ENCODE data around the gene MAML3.

The MAML3 gene

DNA sequence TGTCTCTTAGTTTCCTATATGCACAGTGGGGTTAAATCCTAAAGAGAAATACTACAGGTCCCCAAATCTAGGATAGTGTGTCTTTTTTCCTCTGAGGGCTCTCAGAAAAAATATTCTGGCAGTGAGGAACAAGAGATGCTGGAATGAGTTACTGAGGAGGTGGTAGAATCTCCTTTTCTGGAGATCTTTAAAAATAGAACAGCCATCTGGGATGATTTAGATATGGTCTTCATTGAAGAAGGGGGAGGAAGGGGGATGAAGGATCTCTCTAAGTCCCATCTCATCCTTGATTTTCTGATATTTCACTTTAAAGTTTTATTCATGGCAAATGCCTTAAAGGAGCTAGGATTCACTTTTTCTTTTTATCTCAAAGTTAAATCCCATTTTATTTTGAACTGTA is 235.0 kb downstream of the MAML3 start:
- Mint-ChIP-seq H3K27ac (no peak overlapping the region), H3K9me3 (no peaks in the 10 kb centered on the region), H3K36me3 (ENCODE audit: low read depth) (no peaks in the 10 kb centered on the region), H3K4me1 (ENCODE audit: low read depth) (no peaks in the 10 kb centered on the region), H3K27me3 (no peaks in the 10 kb centered on the region), H3K4me3 (no peak overlapping the region)
- no peak for DNase-seq

GRCh38 chr4:139918591-139918990 is 235.4 kb downstream of the MAML3 start:
- Mint-ChIP-seq H3K9me3 (no peaks in the 10 kb centered on the region), H3K36me3 (ENCODE audit: low read depth) (no peaks in the 10 kb centered on the region), H3K4me3 (no peak overlapping the region), H3K27ac (no peak overlapping the region), H3K4me1 (ENCODE audit: low read depth) (no peaks in the 10 kb centered on the region), H3K27me3 (no peaks in the 10 kb centered on the region)
- DNase-seq = no peak

- H3K4me1 Mint-ChIP-seq (ENCODE audit: low read depth) = no peaks in the 10 kb centered on the region
Measured at GRCh38 chr4:139917896-139918295, 236.1 kb downstream of the MAML3 start.

GRCh38 chr4:139916041-139916440 is 237.9 kb downstream of the MAML3 start:
- DNase-seq = no peak
- no peaks in the 10 kb centered on the region for H3K27me3 Mint-ChIP-seq
- no peaks in the 10 kb centered on the region for H3K9me3 Mint-ChIP-seq
- H3K4me1 Mint-ChIP-seq (ENCODE audit: low read depth) = no peaks in the 10 kb centered on the region
- no peak overlapping the region for H3K4me3 Mint-ChIP-seq
- H3K36me3 Mint-ChIP-seq (ENCODE audit: low read depth) = no peaks in the 10 kb centered on the region
- H3K27ac Mint-ChIP-seq = no peak overlapping the region

More at GRCh38 chr4:139917896-139918295, 236.1 kb downstream of the MAML3 start:
- Mint-ChIP-seq H3K27ac (no peak overlapping the region), H3K4me3 (no peak overlapping the region), H3K27me3 (no peaks in the 10 kb centered on the region), H3K9me3 (no peaks in the 10 kb centered on the region), H3K36me3 (ENCODE audit: low read depth) (no peaks in the 10 kb centered on the region)
- DNase-seq = no peak

DNA sequence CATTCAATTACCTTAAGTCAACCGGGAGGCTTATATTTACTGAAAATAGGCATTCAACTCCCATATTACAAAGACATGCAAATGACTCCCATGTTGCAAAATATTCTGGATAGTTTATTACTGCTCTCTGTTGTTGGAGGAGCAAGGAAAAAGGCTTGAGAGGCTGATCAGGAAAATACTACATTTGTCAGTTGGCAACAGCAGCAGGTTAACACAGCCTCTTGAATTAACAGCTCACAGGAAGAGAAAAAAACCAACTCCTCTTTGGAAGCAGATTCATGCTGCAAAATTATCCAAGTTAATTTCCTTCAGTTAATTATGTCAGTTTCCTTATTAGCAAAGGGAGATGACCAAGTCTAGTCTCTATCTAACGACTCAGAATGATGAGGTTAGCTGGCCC is 238.9 kb downstream of the MAML3 start:
- DNase-seq = no peak
- Mint-ChIP-seq H3K4me1 (ENCODE audit: low read depth) (no peaks in the 10 kb centered on the region), H3K27me3 (no peaks in the 10 kb centered on the region), H3K36me3 (ENCODE audit: low read depth) (no peaks in the 10 kb centered on the region), H3K9me3 (no peaks in the 10 kb centered on the region), H3K4me3 (no peak overlapping the region), H3K27ac (no peak overlapping the region)

GRCh38 chr4:139913995-139914598 is 239.9 kb downstream of the MAML3 start:
- no peak for DNase-seq
- Mint-ChIP-seq H3K36me3 (ENCODE audit: low read depth) (no peaks in the 10 kb centered on the region), H3K4me1 (ENCODE audit: low read depth) (no peaks in the 10 kb centered on the region), H3K9me3 (no peaks in the 10 kb centered on the region), H3K27ac (no peak overlapping the region), H3K4me3 (no peak overlapping the region), H3K27me3 (no peaks in the 10 kb centered on the region)

DNA sequence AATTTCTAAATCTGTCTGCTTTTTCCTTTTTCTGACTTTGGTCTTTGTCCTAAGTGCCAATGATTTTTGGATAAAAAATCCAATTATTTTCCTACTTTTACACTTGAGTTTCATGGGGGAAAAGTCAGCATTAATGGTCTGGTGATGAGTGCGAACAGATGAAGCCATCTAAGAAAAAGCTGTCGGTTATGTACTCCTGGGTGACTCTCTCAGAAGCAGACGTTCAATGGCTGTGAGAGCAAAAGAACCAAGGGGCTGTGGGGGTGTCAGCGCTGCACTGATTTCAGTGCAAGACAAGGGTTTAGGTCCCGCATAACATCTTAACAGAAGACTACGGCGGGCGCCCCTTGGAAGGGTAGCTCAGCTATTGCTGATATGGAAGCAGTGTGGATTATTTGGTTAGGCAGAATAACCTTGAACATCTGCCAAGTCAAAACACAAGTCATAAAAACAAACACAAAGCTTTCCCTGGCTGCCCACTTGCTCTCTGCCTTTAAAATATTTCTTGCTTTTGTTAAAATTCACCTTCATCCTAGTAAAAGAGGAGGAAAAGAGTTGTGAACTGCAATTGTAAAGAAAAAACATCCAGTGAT is 240.5 kb downstream of the MAML3 start:
- H3K4me3 Mint-ChIP-seq = no peak overlapping the region
- no peaks in the 10 kb centered on the region for H3K4me1 Mint-ChIP-seq (ENCODE audit: low read depth)
- DNase-seq = no peak

GRCh38 chr4:139912445-139912844 is 241.5 kb downstream of the MAML3 start:
- Mint-ChIP-seq H3K9me3 (no peaks in the 10 kb centered on the region), H3K36me3 (ENCODE audit: low read depth) (no peaks in the 10 kb centered on the region), H3K27ac (no peak overlapping the region), H3K27me3 (no peaks in the 10 kb centered on the region), H3K4me1 (ENCODE audit: low read depth) (no peaks in the 10 kb centered on the region), H3K4me3 (no peak overlapping the region)
- no peak for DNase-seq

More for the DNA sequence above, 240.5 kb downstream of the MAML3 start:
- Mint-ChIP-seq H3K27me3 (no peaks in the 10 kb centered on the region), H3K36me3 (ENCODE audit: low read depth) (no peaks in the 10 kb centered on the region), H3K9me3 (no peaks in the 10 kb centered on the region), H3K27ac (no peak overlapping the region)

- Mint-ChIP-seq H3K9me3 (no peaks in the 10 kb centered on the region), H3K4me3 (no peak overlapping the region), H3K27ac (no peak overlapping the region), H3K36me3 (ENCODE audit: low read depth) (no peaks in the 10 kb centered on the region), H3K27me3 (no peaks in the 10 kb centered on the region), H3K4me1 (ENCODE audit: low read depth) (no peaks in the 10 kb centered on the region)
- no peak for DNase-seq
Measured at GRCh38 chr4:139910106-139910505, 243.9 kb downstream of the MAML3 start.

GRCh38 chr4:139908636-139909437 is 245.1 kb downstream of the MAML3 start:
- H3K27ac Mint-ChIP-seq = no peak overlapping the region
- H3K9me3 Mint-ChIP-seq = no peaks in the 10 kb centered on the region
- H3K4me3 Mint-ChIP-seq = no peak overlapping the region
- H3K36me3 Mint-ChIP-seq (ENCODE audit: low read depth) = no peaks in the 10 kb centered on the region
- H3K4me1 Mint-ChIP-seq (ENCODE audit: low read depth) = no peaks in the 10 kb centered on the region
- no peak for DNase-seq
- no peaks in the 10 kb centered on the region for H3K27me3 Mint-ChIP-seq

DNA sequence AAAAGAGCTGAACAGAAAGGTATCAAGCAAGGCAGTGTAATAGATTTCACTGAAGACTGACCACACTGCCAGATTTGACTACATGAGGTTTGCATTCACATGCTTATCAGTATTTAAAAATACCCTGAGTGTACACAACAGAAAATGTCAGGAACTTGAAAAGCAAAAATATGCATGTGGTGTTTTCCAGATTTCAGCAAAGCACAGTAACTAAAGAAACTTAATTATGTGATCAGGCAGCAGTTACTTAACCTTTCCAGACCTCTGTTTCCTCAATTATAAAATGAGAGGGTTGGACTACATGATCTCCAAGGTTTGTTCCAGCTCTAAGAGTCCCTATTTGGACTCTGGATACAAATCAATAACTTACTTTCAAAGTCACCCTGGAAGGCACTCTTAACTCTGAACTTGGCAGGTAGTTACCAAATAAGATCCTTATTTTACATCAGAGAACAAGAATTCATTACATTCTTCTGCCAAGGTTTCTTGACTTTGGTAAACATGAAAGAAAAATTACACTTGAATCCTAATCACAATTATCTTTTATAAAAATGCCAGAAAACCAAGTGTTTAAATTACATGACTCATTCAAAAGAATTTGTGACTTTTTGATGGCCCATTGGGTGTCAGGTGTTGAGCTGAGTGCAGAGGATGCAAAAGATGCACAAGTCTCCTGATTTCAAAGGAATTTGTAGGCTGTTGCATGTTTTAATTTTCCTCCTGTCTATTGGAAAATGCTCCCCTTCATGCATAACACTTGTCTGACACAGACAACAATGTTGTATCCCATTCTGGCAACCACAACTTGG is 246.8 kb downstream of the MAML3 start:
- Mint-ChIP-seq H3K27me3 (no peaks in the 10 kb centered on the region), H3K9me3 (no peaks in the 10 kb centered on the region), H3K36me3 (ENCODE audit: low read depth) (no peaks in the 10 kb centered on the region), H3K4me3 (no peak overlapping the region), H3K27ac (no peak overlapping the region), H3K4me1 (ENCODE audit: low read depth) (no peaks in the 10 kb centered on the region)
- no peak for DNase-seq

DNA sequence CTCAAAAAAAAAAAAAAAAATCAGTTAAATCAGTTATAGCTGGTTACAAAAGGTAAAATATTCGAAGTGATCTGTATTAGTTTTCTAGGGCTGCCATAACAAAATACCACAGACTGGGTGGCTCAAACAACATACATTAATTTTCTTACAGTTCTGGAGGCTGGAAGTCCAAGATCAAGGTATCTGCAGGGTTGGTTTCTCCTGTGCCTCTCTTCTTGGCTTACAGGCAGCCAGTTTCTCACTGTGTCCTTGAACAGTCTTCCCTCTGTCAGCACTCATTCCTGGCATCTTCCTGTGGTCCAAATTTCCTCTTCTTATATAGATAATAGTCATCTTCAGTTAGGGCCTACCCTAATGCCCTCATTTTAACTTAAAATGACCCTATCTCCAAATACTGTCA is 248.5 kb downstream of the MAML3 start:
- peaks cover 10% of the 10 kb centered on the region for H3K4me1 Mint-ChIP-seq (ENCODE audit: low read depth)
- no peak overlapping the region for H3K27ac Mint-ChIP-seq
- H3K27me3 Mint-ChIP-seq = no peaks in the 10 kb centered on the region
- H3K36me3 Mint-ChIP-seq (ENCODE audit: low read depth) = no peaks in the 10 kb centered on the region
- no peak for DNase-seq
- H3K4me3 Mint-ChIP-seq = no peak overlapping the region
- no peaks in the 10 kb centered on the region for H3K9me3 Mint-ChIP-seq

DNA sequence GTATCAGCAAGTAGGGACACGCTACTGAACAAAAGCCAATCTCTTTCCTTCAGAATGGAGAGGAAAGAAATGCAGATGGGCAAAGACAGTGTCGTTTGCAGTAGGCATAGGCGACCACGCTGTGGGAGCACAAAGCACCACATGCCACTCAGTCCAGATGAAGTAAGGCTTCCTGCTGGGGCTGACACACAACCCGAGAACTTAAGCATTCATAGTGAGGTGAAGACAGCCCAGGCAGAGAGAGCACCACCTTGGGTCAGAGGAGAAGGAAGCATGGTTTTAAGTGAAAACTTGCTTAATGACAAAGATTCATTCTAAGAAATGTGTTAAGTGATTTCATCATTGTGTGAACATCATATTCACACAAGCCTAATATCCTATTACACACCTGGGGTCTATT is 249.6 kb downstream of the MAML3 start:
- Mint-ChIP-seq H3K27ac (no peak overlapping the region), H3K27me3 (no peaks in the 10 kb centered on the region), H3K4me3 (no peak overlapping the region), H3K36me3 (ENCODE audit: low read depth) (no peaks in the 10 kb centered on the region), H3K4me1 (ENCODE audit: low read depth) (peaks cover 12% of the 10 kb centered on the region), H3K9me3 (no peaks in the 10 kb centered on the region)
- DNase-seq = no peak

DNA sequence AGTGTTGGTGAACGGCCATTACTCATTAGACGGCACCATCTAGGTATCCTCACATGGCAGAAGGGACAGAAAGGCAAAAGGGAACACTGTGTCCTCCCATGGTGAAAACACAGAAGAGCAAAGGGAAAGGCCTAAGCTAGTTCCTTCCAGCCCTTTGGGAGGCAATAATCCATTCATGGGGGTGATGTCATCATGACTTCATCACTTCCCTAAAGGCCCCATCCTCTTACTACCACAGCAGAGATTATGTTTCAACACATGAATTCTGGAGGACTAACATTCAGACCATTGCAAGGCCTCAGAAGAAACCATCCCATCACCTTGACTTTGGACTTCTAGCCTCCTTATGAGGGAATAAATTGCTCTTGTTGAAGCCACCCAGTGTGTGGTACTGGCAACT is 250.1 kb downstream of the MAML3 start:
- H3K27ac Mint-ChIP-seq = no peak overlapping the region
- H3K9me3 Mint-ChIP-seq = no peaks in the 10 kb centered on the region
- H3K4me1 Mint-ChIP-seq (ENCODE audit: low read depth) = peaks cover 13% of the 10 kb centered on the region

More for the DNA sequence above, 250.1 kb downstream of the MAML3 start:
- no peak overlapping the region for H3K4me3 Mint-ChIP-seq
- no peak for DNase-seq
- no peaks in the 10 kb centered on the region for H3K27me3 Mint-ChIP-seq
- no peaks in the 10 kb centered on the region for H3K36me3 Mint-ChIP-seq (ENCODE audit: low read depth)
